Subcutaneous adipose tissue (tissue), 4 donors: ENCODE data around the gene HACL1. TPM values are rescaled to one million over a fixed set of nuclear protein-coding genes. Genes with fewer than 3 reads are reported as not detected.

Source experiments
- total RNA-seq, 4 donors: library from RNA; depleted of rRNA; stranded (reverse); fragments of >200 nt; gene quantifications; one replicate each; pipeline ENCODE4 v1.1.0, GENCODE V29; 2016
- TF ChIP-seq, protein P1 (sequence below): fragments of 450-650 bp; IDR thresholded peaks from one replicate; pipeline ENCODE4 v1.5.1; 2016; ENCODE audit warnings: low read depth, mild to moderate bottlenecking, control low read depth, antibody characterized with exemption, moderate library complexity

Gene HACL1
- total RNA-seq = 10 to 100 TPM; 27.1 to 45.8 (median 37.5) TPM

DNA sequence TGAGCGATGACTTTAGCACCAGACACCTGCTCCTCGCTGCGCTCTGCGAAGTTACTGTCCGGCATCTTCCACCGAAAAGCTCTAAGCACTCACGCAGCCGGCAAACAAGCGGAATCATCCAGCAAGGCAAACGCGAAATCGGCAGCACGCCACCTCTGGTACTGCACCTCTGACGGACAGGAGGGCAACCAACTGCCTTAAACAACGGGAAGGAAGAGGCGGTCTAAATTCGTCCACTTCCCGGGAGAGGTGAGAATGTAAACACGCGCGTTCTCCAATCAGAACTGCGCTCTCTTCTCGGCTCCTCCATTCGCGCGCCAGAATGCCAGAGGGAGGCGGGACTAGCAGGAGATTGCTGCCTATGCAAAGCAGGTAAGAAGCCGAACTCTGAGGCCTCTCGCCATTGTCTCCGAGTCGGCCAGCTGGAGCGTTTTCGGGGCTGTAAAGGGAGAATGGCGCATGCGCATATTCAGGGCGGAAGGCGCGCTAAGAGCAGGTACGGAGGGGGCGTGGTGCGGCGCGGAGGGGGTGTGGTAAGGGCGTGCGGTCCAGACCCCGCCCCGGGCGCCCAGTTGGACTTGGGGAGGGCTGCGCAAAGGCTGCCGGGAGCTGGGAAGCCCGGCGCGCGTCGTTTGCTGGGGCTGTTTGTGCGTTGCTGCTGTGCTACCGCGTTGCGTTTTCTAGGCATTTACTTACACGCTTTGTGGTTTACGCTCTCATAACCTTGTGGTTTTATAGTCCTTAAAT lies at the start of gene HACL1, which contains the start of gene BTD:
TSS of gene HACL1 (minus strand) at position 171 of the 747 bp plus-strand sequence. CDS start at position 65, 106 bp downstream.
TSS of gene BTD (plus strand) at position 347 of the 747 bp plus-strand sequence. CDS start 33,695 bp downstream, outside the sequence.
- TF ChIP-seq, protein P1, sequence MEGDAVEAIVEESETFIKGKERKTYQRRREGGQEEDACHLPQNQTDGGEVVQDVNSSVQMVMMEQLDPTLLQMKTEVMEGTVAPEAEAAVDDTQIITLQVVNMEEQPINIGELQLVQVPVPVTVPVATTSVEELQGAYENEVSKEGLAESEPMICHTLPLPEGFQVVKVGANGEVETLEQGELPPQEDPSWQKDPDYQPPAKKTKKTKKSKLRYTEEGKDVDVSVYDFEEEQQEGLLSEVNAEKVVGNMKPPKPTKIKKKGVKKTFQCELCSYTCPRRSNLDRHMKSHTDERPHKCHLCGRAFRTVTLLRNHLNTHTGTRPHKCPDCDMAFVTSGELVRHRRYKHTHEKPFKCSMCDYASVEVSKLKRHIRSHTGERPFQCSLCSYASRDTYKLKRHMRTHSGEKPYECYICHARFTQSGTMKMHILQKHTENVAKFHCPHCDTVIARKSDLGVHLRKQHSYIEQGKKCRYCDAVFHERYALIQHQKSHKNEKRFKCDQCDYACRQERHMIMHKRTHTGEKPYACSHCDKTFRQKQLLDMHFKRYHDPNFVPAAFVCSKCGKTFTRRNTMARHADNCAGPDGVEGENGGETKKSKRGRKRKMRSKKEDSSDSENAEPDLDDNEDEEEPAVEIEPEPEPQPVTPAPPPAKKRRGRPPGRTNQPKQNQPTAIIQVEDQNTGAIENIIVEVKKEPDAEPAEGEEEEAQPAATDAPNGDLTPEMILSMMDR = no peak

DNA sequence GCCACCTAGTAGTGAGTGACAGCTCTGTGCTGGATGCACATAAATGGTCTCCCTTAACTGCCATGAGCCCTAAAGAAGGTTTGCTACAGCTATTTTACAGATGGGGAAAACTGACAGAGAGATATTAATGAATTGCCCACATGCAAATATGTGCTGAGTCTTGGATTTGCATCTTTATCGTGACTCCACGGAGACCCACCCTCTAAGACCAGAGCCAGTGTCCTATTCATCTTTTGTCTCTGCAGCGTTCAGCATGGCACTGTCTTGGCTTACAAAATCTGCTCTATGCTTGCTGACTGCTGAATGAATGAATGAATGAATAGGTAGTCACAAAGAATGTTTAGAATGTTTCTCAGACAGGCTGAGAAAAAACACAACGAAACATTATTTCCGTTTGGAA lies 48.5 kb upstream of the HACL1 start:
- TF ChIP-seq, protein P1 = no peak

DNA sequence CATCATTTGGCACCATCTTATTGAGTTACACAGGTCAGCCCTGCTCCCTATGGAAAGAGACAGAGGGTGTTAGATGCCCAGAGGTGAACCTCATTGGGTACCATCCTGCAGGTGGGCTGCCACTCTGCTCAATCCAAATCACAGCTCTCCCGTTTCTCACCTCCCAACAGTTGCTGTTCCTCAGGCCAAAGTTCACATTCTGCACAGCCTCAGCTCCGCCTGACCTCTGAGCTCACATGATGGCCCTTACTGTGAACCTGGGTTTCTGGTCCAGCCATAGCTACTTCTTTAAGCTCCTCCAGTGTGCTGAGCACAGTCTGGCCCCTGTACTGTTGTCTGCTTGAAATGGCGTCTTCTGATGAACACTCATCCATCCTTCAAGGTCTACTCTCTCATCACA lies 48.0 kb upstream of the HACL1 start:
- TF ChIP-seq, protein P1 = no peak

DNA sequence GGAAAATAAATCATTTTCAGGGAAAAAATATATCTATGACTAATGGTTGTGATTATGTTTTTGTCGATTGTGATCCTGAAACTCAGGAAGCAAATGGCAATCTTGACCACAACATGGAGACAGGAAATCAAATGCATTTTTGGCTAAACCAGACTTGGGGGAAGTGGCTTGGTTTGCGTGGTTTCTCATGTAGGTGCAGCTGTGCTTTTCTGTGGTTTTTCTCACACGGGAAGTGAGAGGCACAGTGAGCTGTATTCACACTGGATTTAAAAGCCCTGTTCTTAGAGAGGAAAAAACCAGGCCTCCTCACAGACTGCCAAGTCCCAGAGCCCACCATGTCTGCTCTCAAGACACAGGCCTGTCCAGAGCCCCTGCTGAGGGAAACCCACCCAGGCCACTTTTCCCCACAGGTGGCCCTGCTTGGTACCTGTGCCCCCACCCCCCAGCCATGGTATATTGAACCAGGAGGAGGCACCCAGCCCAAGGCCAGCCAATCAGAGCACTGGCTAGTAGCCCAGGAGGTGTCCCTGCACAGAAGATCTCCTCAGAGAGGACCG lies 46.3 kb upstream of the HACL1 start:
- TF ChIP-seq, protein P1 = no peak

DNA sequence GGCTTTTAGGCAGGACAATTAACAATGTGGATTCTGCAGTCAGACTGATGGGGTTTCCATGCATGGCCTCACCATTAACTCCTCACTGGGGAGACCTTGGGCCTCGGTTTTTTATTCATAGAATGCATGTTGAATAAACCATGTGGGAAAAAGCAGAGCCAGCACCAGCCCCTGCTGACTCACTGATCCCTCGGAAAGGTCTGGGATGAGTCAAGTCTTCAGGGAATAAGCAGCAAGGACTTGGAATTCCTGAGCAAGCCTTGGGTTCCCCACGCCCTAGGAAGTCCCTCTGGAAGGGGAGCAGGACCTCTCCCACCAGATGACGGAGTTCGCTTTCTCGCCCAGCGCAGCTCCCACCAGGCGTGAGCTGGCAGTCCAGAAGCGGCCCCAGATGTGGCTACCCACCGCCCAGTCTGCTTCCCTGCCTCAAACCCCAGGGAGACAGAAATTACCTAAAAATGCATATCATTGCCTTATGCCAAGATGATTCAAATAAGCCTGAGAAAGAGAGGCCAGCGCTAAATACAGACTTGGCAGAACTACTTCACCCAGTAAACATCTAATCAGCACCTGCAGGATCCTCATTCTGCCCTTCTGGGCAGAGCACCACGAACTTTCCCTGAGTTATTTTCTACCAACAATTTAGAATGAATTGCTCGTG lies 45.6 kb upstream of the HACL1 start:
- TF ChIP-seq, protein P1 = no peak

DNA sequence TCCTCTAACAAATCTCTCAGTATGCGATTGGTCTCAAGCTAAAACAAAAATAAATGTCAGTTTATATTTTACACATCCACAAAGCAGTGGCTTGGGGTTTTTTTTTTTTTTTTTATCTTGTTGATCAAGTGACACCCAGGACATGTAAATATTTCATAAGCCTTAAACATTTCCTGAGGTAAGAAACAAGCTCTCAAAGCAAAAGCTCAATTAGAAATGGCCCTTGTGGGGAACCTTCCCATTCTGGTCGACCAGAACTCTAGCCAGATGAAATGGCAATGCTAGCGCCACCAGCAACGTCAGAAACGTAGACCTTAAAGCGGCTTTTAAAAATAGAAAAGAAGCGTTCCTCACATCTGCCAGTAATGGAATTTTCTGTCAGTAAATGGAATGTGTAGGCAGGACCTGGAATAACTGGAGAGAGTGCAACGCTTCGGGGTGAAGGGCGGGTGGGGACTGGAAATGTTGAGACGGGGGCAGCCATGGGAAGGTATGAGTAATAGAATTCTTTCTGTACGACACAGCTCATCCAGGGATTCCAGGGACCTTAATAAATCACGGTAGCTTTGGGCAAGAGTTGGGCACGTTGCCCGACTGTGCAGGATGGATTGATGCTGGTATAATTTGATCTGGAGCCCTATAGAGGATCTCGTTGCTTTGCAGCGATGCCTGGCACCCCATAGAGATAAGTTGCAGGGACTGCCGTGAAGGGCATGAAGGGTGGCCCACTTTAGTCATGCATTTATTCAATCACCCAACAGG lies 44.6 kb upstream of the HACL1 start:
- TF ChIP-seq, protein P1 = no peak
